ENCODE data around the gene ADAMTS4. TPM values are rescaled to one million over a fixed set of nuclear protein-coding genes. Genes with fewer than 3 reads are reported as not detected.
A peak's percentile ranks its signal among the peaks of the same experiment; 100 is the strongest.

The ADAMTS4 gene
- total RNA-seq, 4 donors from 2014 or later = 1.3 to 2.6 (median 1.8) TPM

DNA sequence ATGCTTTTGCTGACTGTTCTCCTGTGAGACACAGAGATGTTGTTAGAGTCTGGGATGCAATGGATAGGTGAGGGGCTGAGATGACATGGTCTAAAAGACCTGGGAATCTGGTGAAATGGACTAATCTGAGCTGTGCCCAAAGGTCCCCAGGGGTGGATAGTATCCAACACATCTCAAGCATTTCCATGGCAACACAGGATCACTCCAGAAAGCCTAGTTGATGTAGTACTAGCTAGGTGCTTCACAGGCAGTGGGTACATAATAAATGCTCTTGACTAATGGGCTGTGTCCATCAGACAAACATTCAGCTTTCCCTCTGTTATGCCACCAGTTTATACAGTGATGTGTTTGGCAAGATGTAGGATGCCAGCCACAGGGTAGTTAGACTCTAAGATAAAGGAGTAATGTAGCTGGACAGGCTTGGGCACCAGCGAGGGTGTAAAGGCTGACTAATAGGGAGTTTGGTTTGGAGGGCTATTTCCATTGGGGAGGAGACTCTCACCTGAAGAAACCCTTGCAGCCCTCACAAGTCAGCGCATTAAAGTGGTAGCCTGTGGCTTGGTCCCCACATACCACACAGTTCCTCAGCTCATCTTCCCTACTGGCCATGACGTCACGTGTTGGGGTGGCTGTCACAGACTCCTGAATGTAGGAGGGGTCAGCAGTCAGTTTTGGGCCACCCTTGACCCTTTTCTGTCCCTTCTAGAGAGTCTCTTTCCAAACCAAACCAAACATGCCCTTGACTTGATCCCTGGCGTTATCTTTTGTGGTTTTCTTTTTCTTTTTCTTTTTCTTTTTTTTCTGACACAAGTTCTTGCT lies 37.3 kb upstream of the ADAMTS4 start:
- Histone ChIP-seq H3K27me3 (no peaks in the 10 kb centered on the region), H3K9me3 (no peaks in the 10 kb centered on the region), H3K36me3 (no peaks in the 10 kb centered on the region), H3K4me1 (no peaks in the 10 kb centered on the region), H3K27ac (no peak overlapping the region), H3K4me3 (no peak overlapping the region)
- TF ChIP-seq POLR2A (IDR thresholded peaks at IDR 0.05) = no peak
- TF ChIP-seq, protein P1, sequence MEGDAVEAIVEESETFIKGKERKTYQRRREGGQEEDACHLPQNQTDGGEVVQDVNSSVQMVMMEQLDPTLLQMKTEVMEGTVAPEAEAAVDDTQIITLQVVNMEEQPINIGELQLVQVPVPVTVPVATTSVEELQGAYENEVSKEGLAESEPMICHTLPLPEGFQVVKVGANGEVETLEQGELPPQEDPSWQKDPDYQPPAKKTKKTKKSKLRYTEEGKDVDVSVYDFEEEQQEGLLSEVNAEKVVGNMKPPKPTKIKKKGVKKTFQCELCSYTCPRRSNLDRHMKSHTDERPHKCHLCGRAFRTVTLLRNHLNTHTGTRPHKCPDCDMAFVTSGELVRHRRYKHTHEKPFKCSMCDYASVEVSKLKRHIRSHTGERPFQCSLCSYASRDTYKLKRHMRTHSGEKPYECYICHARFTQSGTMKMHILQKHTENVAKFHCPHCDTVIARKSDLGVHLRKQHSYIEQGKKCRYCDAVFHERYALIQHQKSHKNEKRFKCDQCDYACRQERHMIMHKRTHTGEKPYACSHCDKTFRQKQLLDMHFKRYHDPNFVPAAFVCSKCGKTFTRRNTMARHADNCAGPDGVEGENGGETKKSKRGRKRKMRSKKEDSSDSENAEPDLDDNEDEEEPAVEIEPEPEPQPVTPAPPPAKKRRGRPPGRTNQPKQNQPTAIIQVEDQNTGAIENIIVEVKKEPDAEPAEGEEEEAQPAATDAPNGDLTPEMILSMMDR (IDR thresholded peaks at IDR 0.05) = no peak
- DNase-seq = no peak
- intact Hi-C loops (cut with DNase I) = no loop called here
- 72 to 74% methylated on average over 5 of the region's 5 CpGs for WGBS, 2 donors

DNA sequence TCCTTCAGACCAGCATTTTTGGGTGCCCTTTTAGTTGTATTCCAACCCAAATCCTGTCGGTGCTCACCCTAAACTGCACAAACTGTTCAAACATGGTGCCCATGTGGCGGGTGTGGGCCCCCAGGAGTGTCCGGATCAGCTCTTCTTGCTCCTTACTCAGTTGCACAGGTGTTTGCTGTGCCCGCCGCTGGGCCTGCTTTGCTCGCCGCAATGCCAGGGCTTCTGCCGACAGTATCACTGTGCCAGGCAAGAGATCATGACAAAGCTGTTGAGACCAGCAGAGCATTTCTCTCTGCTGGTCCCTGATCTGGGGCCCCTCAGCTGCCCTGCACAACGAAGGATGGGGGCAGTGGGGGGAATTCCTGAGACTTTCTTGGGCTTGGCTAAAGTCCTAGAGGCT lies 34.2 kb upstream of the ADAMTS4 start:
- intact Hi-C loops (cut with DNase I) = no loop called here

DNA sequence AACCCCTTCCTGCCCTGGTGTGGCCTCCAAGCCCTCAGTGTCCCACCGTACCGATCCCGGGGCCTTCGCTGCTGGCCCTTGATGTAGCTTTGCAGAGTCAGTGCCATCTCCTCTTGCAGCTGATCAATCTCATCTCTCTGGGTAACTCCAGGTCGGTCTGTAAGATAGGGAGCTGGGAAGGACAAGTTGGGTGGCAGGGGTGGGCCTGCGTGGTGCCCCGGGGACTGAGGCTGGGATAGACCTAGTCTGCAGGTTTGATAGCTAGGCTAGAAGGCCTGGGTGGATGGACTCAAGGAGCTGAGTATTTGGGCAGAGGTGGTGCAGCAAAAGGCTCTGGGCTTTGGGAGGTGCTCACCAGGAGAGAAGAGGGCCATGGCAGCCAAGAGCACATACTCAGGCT lies 31.9 kb upstream of the ADAMTS4 start:
- Histone ChIP-seq H3K4me1 (peaks cover 16 to 22% (median 19%) of the 10 kb centered on the region in 3 donors), H3K4me3 (no peak overlapping the region), H3K27ac (no peak overlapping the region), H3K27me3 (no peaks in the 10 kb centered on the region), H3K9me3 (no peaks in the 10 kb centered on the region), H3K36me3 (peaks cover 12 to 31% (median 19%) of the 10 kb centered on the region in 3 donors)
- DNase-seq = no peak
- TF ChIP-seq, protein P1 (IDR thresholded peaks at IDR 0.05) = no peak
- TF ChIP-seq POLR2A (IDR thresholded peaks at IDR 0.05) = no peak
- intact Hi-C loops (cut with DNase I) = no loop called here
- WGBS, 2 donors = 95 to 100% methylated on average over 4 to 5 of the region's 7 CpGs

More for the DNA sequence above, 34.2 kb upstream of the ADAMTS4 start:
- Histone ChIP-seq H3K4me1 (peaks cover 0 to under 1% (median under 1%) of the 10 kb centered on the region in 3 donors), H3K9me3 (no peaks in the 10 kb centered on the region), H3K27me3 (no peaks in the 10 kb centered on the region), H3K36me3 (peaks cover 12 to 30% (median 19%) of the 10 kb centered on the region in 3 donors), H3K4me3 (no peak overlapping the region), H3K27ac (no peak overlapping the region)
- no peak for DNase-seq
- TF ChIP-seq POLR2A (IDR thresholded peaks at IDR 0.05) = no peak
- TF ChIP-seq, protein P1 (IDR thresholded peaks at IDR 0.05) = no peak
- 85 to 86% methylated on average over 7 to 9 of the region's 9 CpGs for WGBS, 2 donors

DNA sequence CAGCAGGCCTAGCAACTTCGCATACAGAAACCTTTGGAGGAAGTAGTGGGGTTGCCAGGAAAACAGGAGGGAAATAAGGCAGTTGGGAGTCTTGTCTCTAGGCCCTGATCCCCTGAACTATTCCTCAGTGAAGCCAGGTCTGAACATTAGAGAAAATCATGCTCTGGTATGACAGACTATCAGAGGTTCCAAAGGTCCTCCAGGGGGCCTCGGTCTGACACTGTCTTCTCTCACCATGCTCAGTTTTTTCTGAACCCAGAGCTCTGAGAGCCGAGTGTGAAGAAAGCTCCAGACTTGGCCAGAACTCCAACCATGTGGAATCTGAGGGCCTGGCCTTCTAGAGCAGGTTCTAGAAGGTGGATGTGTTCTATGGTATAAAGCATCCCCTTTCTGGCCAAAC lies 31.0 kb upstream of the ADAMTS4 start:
- Histone ChIP-seq H3K9me3 (no peaks in the 10 kb centered on the region), H3K27ac (no peak overlapping the region), H3K4me3 (no peak overlapping the region), H3K27me3 (no peaks in the 10 kb centered on the region), H3K4me1 (peaks cover 21 to 29% (median 24%) of the 10 kb centered on the region in 3 donors), H3K36me3 (peaks cover 12 to 31% (median 19%) of the 10 kb centered on the region in 3 donors)
- TF ChIP-seq, protein P1 (IDR thresholded peaks at IDR 0.05) = no peak
- no peak for TF ChIP-seq POLR2A (IDR thresholded peaks at IDR 0.05)
- WGBS, 2 donors = 49 to 60% methylated on average over 3 of the region's 3 CpGs
- no peak for DNase-seq
- intact Hi-C loops (cut with DNase I) = loop anchor here (5.0 to 10.0 kb wide), 2 partner anchors 62 to 145 kb away; no protein-coding TSS in a partner anchor

DNA sequence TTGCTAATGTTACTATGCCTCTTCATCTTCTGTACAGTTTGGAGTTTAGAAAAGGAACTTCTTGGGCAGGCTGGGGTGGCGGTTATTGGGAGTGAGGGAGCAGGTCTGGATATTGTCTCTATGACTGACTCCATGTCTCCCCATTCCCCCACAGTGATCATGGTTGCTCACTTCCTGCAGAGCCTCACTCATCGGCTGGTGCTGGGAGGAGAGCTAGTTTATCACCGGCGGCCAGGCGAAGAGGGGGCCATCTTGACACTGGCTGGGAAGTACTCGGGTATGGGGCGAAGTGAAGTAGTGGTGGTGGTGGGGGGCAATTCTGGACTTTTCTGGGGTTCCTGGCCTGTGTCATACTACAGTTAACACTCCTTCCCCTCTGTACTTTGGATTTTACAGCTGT lies 29.2 kb upstream of the ADAMTS4 start:
- H3K27me3 ChIP-seq = no peaks in the 10 kb centered on the region
- TF ChIP-seq POLR2A (IDR thresholded peaks at IDR 0.05) = no peak
- TF ChIP-seq, protein P1 (IDR thresholded peaks at IDR 0.05) = no peak
- peak overlapping the region in 3 of 4 donors; percentile 76 to 86 (median 81) for H3K27ac ChIP-seq
- H3K4me1 ChIP-seq = peaks cover 21 to 33% (median 25%) of the 10 kb centered on the region in 3 donors
- intact Hi-C loops (cut with DNase I) = loop anchor here (5.0 to 10.0 kb wide), 2 partner anchors 64 to 147 kb away; no protein-coding TSS in a partner anchor
- H3K9me3 ChIP-seq = no peaks in the 10 kb centered on the region
- WGBS, 2 donors = 73 to 96% methylated on average over 3 to 6 of the region's 7 CpGs
- no peak for DNase-seq
- H3K36me3 ChIP-seq = peaks cover 12 to 31% (median 19%) of the 10 kb centered on the region in 3 donors
- no peak overlapping the region for H3K4me3 ChIP-seq
